CD4-positive, alpha-beta T cell treated with Interleukin-4 for 4 hours (primary cell): ENCODE data around the gene CELF1.
"Not testable (repeated sequence)": the region's sequence is repeated elsewhere in the genome, so short reads cannot be mapped to it uniquely, and the experiment has no call there.

Source experiments
- DNase-seq: peaks from one replicate; pipeline ENCODE4 v3.0.0-alpha.2; 2020

Gene CELF1

DNA sequence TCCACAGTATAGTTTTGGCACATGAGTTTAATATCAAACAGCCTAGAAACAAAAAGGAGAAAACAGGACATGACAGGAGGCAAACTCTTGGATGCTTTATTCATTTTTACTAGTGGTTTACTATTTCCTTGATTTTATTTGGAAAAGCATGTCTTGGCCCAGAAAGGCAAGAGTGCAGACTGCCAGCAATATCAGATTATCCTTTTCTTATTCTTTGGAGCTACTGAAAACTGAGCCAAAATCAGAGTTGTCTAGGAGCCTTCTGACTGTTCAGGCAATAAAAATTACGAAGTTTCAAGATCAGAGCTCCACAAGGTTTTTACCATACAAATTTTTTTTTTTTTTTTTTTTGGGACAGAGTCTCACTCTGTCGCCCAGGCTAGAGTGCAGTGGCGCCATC lies 16.0 kb downstream of the CELF1 start:
- no peak for DNase-seq

DNA sequence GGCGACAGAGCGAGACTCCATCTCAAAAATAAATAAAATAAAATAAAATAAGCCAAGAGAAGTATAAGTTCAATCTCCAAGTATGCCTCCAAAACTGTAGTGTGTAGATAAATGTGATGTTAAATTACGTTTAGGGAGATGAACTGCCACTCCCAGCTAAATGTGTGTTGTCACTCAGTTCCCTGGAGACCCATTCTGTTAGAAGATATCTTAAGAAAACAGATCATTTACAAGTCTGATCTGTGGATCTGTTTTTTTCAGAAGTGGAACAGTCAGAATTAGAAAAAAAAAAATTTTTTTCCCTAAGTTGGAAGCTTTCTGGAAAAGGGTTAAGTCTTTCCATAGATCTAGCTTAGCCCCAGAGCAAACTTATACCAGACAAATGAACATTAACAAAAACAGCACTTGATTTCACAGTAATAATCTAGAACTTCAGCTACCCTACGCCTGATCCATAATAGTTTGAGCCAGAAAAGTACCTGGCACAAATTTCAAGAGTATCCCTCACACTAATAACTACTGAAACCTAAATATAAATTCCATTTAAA lies 18.2 kb downstream of the CELF1 start:
- DNase-seq, result no peak

DNA sequence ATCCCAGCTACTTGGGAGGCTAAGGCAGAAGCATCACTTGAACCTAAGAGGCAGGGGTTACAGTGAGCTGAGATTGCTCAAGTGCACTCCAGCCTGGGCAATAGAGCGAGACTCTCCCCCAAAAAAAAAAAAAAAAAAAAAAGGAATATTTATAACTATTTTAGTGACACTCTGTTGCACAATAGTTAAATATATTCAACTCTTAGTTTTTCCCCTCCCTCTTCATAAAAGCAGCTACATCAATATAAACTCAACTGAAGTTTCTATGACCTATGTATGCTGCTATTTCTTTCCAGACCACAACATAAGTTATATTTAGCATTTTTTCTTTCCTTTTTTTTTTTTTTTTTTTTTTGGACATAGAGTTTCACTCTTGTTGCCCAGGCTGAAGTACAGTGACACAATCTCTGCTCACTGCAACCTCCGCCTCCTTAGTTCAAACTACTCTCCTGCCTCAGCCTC lies 19.2 kb downstream of the CELF1 start:
- DNase-seq, result no peak

DNA sequence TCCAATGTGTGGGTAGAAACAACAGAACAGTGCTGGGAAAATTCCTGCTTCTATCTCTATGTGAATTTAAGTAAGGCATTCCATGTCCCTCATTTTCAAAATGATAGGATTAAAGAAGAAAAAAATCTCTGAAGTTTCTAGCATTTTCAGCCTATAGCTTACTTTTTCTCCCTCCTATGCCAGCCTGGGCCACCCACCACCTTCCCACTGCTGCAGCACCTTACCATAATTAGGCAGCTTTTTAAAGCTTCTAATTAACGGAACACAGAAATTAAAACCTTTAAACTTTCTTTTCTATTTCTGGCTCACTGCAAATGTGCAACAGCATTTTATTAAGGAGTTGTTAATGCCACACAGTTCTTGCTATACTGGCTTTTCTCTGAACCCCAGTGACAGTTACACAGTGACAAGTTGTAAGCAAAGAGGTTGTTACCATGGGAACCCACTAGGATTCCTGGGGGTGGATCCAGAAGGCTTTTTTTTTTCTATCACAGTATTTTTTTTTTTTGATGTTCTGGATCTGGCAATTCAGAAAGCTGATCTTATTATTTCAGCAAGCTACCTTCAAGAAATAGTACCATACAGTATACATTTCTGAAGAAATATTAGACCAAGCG lies 20.2 kb downstream of the CELF1 start:
- no peak for DNase-seq

DNA sequence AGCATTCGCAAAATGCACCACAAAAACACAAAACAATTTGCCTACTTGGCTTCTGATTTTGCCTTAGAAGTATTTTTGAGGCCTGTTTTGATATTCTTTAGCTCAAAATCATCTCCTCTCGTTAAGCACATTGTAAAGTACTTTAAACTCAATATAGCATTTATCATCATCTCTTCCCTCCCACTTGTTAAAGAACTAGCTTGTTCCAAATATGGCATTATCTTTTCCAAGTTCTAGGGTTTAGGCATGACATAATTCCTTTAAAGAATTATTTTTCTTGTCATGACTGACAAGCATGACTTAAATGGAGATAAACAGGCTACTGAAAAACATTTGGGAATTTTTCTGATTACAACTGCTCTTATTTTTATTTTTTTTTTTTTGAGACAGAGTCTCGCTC lies 21.3 kb downstream of the CELF1 start:
- no peak for DNase-seq

DNA sequence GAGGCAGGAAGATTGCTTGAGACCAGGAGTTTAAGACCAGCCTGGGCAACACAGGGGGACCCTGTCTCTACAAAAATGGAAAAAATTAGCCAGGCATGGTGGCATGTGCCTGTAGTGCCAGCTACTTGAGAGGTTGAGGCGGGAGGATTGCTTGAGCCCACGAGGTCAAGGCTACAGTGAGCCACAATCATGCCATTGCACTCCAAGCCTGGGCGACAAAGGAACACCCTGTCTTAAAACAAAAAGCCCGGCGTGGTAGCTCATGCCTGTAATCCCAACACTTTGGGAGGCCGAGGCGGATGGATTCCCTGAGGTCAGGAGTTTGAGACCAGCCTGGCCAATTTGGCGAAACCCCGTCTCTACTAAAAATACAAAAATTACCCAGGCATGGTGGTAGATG lies 22.2 kb downstream of the CELF1 start:
- DNase-seq, result not testable (repeated sequence)

DNA sequence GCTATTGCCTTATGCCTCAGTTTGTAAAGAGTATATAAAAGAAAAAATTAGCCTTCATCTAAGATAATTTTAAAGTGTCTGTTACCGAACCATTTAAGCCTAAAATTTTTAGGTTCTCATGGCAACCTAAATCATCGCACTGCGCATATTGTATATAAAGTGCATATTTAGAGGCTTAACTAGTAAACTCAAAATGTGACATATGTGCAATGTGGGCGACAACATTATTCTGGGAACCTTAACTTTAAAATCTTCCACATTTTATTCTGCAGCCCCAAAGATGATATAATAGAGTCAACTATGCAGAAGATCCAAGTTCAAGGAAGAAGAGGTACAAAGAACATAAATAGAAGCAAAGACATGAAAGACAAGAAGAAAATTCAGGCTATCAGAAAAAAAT lies 23.0 kb downstream of the CELF1 start:
- no peak for DNase-seq

DNA sequence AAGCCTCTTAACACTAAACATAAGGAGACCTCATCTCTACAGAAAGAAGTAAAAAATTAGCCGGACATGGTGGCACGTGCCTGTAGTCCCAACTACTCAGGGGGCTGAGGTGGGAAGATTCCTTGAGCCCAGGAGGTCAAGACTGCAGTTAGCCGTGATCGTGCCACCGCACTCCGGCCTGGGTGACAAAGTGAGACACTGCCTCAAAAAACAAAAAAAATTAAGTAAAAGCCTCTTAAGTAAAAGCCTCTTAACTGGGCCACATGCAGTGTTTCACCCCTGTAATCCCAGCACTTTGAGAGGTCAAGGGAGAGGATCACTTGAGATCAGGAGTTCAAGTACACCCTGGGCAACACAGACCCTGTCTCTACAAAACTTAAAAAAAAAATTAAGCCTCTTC lies 25.7 kb downstream of the CELF1 start:
- DNase-seq, result no peak

DNA sequence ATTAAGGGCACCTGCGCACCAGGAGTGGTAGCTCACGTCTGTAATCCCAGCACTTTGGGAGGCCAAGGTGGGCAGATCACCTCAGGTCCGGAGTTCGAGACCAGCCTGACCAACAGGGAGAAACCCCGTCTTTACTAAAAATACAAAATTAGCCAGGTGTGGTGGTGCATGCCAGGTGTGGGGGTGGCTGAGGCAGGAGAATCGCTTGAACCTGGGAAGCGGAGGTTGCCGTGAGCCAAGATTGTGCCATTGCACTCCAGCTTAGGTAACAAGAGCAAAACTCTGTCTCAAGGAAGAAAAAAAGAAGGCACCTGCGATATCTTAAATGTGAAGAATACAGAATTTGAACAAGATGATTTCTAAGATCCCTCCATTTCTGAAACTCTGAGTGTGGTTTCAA lies 26.9 kb downstream of the CELF1 start:
- DNase-seq, result not testable (repeated sequence)

DNA sequence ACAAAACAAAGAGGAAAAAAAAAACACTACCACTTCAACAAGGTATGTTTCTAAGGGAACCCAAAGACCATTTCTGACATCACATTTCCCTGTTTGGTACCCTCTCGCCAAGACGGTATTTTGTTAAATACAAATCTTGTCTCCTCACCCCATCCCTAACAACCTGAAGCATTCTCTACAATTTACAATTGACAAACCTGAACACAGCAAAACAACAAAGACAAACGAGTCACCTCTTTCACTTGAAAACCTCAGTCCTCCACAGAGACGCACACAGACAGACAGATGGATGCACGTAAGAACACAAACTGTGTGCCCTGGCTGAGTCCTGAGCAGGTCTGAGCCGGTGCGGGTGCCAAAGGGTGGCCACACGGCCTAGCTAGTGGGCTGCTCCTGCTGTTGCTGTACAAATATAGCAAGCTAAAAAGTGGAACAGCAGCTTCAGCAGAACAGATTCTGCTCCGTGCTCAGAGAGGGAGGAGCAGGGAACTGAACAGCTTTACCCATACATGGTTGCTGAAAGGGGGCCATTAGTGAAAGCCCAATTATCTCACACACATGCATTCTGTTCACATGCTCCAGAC lies 28.5 kb downstream of the CELF1 start:
- DNase-seq, result peak; percentile 60

DNA sequence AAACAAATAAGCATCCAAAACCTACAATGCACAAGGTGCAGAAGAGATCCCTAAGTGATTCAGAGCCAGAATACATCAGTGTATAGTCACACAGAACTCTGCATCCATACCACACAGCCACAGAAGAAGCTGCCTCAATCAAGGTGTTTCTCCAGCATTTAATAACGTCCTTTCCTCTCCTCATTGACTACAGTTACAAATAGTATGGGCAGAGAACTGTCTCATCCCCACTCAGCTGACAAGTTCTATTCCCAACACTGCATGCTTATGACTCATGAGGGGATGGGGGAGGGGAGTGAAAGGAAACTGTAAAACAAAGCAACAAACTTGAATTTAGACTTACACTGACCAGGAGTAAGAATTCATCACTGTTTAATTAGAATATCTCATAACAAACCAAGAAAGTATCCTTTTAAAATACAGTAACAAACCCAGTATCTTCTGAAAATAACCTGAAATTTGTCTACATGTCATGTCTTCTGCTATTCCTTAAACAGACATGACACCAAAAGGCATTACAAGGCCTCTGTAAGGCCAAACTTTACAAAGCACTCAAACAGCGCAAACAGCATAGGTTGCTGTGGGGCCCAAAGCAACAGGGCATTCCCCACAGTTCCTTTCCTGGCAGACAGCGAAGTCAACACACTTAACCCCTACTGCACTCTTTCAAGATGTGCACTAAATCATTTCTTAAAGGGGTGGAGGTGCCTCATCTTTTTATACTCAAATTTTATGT lies 29.3 kb downstream of the CELF1 start:
- DNase-seq, result peak; percentile 62

DNA sequence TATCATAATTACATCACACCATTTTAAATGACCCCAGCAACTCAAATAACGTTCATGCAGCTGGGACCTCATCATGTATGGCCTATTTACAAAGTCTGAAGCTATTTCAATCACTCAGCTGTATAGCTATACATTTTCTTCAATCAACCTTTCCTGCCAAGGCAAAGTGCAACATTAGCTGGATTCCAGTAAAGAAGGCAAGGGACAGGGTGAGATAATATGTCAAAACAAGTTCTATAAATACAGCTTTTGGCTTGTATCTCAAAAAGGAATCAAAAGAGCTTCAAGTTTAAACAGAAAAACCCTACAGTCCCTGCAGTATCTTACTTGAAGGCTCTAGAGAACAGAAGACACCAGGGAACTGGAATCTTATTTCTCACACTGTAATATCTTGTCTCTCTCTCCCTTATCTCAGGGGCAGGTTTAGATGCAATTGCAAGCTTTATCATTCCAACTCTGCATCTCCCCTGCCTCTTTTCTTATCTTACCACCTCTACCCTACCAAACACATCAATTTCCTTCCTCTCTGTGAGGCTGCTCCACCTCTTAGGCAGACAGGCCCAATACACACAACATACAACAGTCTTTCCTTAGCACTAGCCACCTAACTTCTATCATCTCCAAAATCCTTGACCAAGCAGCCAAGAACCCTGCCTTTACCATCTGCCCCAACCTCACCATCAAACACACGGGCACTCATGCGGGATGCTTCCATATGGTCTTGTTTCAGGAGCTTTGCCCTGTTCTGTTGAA lies 34.5 kb downstream of the CELF1 start:
- DNase-seq, result no peak

DNA sequence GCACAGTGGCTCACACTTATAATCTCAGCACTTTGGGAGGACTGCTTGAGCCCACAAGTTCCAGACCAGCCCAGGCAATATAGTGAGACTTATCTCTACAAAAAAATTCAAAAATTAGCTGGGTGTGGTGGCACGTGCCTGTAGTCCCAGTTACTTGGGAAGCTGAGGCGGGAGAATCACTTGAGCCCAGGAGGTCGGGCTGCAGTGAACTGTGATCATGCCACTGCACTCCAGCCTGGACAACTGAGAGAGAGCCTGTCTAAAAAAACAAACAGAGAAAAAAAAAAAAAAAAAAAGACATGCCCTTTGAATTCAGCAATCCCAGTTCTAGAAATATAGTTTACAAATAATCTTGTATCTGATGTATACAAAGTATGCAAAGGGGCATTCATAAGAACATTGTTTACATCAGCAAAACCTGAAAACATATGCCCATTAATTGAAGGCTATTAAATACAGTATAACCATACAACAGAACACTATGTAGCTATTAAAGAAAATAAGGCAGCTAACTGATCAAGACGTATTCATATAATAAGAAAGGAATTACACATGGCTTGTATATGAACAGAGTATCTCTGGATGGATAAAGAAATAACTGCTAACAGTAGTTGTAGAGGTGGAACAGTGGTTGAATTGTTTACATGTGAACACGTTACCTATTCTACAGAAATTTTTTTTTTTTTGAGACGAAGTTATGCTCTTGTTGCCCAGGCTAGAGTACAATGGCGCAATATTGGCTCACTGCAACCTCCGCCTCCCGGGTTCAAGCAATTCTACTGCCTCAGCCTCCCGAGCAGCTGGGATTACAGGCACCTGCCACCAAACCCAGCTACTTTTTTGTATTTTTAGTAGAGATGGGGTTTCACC lies 35.7 kb downstream of the CELF1 start:
- DNase-seq, result no peak

DNA sequence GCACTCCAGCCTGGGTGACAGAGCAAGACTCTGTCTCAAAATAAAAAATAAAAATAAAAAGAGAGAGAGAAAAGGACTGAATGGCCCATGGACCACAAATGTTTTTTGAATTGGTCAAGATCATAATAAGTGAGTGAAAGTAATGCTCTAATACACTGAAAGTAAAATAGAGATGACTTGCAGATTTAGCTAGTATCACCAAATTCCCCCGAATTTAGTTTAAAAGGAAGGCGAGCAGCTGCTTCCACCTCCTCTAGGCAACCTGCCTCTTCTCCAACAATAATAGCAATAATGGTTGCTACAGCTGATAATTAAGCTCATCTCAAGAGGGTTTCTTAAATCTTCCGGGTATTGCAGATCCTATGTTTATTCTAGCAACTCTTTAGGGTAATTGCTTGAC lies 36.8 kb downstream of the CELF1 start:
- DNase-seq, result no peak

DNA sequence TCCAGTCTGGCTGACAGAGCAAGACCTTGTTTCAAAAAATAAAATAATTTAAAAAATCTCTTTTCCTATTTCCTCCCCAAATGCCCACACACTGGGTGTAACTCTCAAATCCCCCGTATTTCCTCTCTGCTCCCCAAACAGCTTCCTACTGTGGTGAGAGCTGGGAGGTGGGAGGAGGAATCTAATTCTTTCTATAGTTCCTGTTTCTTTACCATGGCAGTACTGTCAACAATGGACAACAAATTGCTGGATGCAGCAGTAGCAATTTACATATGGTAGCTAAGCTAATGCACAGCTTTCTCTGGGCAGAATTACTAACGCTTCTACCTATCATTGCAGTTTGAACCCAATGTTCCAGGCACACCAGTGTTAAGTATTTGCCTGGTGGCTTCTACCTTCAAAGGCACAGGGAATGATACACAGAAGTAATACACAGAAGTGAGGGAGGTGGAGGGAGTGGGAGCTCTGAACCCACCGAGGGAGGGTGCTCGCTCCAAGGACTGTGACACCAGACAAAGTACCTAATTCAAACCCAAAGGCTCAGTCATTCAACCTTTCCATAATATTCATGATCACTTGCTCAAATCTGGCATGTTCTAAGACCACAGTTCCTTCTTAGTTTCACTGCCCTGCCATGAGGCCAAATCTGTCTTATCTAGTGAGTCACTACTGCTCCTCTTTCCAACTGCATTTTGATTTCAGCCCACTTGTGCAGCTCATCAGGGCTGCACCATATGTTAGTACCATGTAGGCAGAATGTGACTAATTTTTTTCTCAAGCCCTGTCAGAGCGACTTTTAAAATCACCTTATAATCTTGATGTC lies 37.9 kb downstream of the CELF1 start:
- peak; percentile 42 for DNase-seq

DNA sequence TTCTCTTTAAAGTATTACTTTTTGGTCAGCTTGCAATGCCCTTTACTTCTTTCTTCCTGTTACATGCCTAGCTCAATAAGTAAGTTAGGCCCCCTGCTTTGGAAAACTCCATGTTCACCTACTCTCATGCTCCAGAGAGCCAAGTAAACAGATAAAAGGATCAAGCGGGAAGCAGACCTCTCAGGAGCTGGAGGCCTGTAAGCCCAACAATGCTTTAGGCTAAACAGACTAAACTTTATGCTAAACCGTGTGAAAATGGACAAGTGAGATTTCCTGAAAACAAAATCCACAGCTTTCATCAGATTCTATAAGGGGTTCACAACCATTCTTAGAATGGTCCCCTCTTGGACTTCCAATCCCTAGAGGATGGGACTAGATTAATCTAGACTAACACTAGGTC lies 40.2 kb downstream of the CELF1 start:
- DNase-seq, result no peak

DNA sequence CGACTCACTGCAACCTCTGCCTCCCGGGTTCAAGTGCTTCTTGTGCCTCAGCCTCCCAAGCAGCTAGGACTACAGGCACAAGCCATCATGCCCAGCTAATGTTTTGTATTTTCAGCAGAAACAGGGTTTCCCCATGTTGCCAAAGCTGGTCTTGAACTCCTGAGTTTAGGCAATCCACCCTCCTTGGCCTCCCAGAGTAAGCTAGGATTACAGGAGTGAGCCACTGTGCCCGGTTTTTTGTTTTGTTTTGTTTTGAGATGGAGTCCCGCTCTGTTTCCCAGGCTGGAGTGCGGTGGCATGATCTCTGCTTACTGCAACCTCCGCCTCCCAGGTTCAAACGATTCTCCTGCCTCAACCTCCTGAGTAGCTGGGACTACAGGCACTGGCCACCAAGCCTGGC lies 41.0 kb downstream of the CELF1 start:
- DNase-seq, result no peak

DNA sequence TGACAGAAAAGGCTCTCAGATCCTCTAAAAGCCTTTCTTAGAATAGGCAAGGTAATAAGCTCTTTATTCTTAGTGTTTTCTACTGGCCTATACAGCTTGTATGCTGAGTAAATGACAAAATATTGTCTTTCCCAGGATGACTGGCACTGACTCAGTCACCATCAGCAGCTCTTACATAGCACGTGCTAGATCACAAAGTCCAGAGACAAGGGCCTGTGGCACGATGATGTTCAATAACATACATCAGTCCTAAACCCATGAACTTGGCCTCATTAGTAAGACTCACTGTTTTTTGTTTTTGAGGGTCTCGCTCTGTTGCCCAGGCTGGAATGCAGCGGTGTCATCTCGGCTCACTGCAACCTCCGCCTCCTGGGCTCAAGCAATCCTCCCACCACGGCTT lies 42.7 kb downstream of the CELF1 start:
- no peak for DNase-seq

DNA sequence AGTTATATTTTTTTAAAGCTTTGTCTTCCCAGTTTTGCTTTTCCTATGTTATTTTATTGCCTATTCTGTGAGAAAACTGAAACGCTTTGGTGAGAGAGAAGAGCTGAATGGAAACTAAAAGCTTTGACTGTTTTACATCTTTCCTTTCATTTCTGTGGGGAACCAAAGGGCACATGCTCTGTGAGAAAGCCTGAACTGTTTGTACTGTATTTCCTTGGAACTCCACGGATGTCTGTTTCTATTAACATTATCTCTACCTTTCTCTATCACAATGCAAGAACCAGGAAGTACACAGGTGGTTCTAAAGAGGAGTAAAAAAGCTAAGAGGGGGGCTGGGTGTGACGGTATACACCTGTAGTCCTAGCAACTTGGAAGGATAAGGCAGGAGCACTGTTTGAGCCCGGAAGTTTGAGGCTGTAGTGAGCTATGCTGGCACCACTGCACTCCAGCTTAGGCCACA lies 43.8 kb downstream of the CELF1 start:
- peak; percentile 41 for DNase-seq

DNA sequence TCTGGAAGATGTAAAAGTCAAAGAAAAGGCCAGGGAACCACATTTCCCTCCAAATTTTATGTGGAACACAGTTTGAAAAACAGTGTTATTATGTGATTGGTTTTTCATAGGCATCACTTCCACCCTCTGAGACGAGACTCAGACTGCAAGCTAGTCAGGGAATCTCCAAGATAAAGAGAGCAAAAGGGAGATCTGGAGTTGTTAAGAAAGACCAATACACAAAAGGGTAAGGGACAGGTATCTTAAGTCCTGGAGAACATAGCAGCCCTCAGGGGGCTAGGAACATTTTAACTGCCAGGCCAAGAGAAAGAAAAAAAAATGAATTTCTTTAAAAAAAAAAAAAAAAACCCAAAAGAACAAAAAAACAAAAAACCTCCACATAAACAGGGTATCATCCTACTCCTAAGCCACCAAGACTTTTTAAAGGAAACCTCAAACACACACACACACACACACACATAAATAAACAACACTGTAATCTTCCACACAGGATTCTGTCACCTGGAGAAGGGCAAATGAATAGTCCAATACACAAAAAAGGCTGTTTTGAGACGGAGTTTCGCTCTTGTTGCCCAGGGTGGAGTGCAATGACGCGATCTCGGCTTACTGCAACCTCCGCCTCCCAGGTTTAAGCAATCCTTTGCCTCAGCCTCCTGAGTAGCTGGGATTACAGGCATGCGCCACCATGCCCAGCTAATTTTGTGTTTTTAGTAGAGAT lies 44.5 kb downstream of the CELF1 start:
- no peak for DNase-seq
